ENCODE results near the gene WDR83.
"Not testable (repeated sequence)": the region's sequence is repeated elsewhere in the genome, so short reads cannot be mapped to it uniquely, and the experiment has no call there.

The WDR83 gene

GRCh38 chr19:12692960-12693359 lies 26.4 kb downstream of the WDR83 start:
- no peak overlapping the region for H3K27ac ChIP-seq (ENCODE audit: low read length)
- no peaks in the 10 kb centered on the region for H3K27me3 ChIP-seq (ENCODE audit: control insufficient read depth, insufficient read depth, low read length)
- H3K9me3 ChIP-seq (ENCODE audit: control insufficient read depth, low read depth, low read length) = no peaks in the 10 kb centered on the region
- no peak overlapping the region for H3K4me3 ChIP-seq (ENCODE audit: low read length)
- no peaks in the 10 kb centered on the region for H3K4me1 ChIP-seq (ENCODE audit: control insufficient read depth, low read depth, low read length)
- H3K9ac ChIP-seq (ENCODE audit: low read length) = no peak overlapping the region
- no peaks in the 10 kb centered on the region for H3K36me3 ChIP-seq (ENCODE audit: control insufficient read depth, low read depth, low read length)

GRCh38 chr19:12694641-12695040 lies 28.0 kb downstream of the WDR83 start:
- H3K9ac ChIP-seq (ENCODE audit: low read length) = no peak overlapping the region
- H3K27ac ChIP-seq (ENCODE audit: low read length) = no peak overlapping the region
- H3K36me3 ChIP-seq (ENCODE audit: control insufficient read depth, low read depth, low read length) = peaks cover 1% of the 10 kb centered on the region
- H3K4me1 ChIP-seq (ENCODE audit: control insufficient read depth, low read depth, low read length) = no peaks in the 10 kb centered on the region
- no peak overlapping the region for H3K4me3 ChIP-seq (ENCODE audit: low read length)
- no peaks in the 10 kb centered on the region for H3K9me3 ChIP-seq (ENCODE audit: control insufficient read depth, low read depth, low read length)
- H3K27me3 ChIP-seq (ENCODE audit: control insufficient read depth, insufficient read depth, low read length) = no peaks in the 10 kb centered on the region

GRCh38 chr19:12695096-12695495 lies 28.5 kb downstream of the WDR83 start:
- Histone ChIP-seq H3K9ac (ENCODE audit: low read length) (no peak overlapping the region), H3K9me3 (ENCODE audit: control insufficient read depth, low read depth, low read length) (no peaks in the 10 kb centered on the region), H3K4me1 (ENCODE audit: control insufficient read depth, low read depth, low read length) (no peaks in the 10 kb centered on the region), H3K4me3 (ENCODE audit: low read length) (no peak overlapping the region), H3K27me3 (ENCODE audit: control insufficient read depth, insufficient read depth, low read length) (no peaks in the 10 kb centered on the region), H3K27ac (ENCODE audit: low read length) (no peak overlapping the region), H3K36me3 (ENCODE audit: control insufficient read depth, low read depth, low read length) (peaks cover 6% of the 10 kb centered on the region)

GRCh38 chr19:12695514-12695913 lies 28.9 kb downstream of the WDR83 start:
- peak overlapping the region; percentile 48 for H3K9ac ChIP-seq (ENCODE audit: low read length)
- H3K4me3 ChIP-seq (ENCODE audit: low read length) = peak overlapping the region; percentile 69
- H3K27me3 ChIP-seq (ENCODE audit: control insufficient read depth, insufficient read depth, low read length) = no peaks in the 10 kb centered on the region
- H3K27ac ChIP-seq (ENCODE audit: low read length) = no peak overlapping the region
- no peaks in the 10 kb centered on the region for H3K9me3 ChIP-seq (ENCODE audit: control insufficient read depth, low read depth, low read length)
- no peaks in the 10 kb centered on the region for H3K4me1 ChIP-seq (ENCODE audit: control insufficient read depth, low read depth, low read length)
- H3K36me3 ChIP-seq (ENCODE audit: control insufficient read depth, low read depth, low read length) = peaks cover 8% of the 10 kb centered on the region

- Histone ChIP-seq H3K9ac (ENCODE audit: low read length) (peak overlapping the region; percentile 48), H3K36me3 (ENCODE audit: control insufficient read depth, low read depth, low read length) (peaks cover 12% of the 10 kb centered on the region), H3K27ac (ENCODE audit: low read length) (no peak overlapping the region), H3K4me1 (ENCODE audit: control insufficient read depth, low read depth, low read length) (no peaks in the 10 kb centered on the region), H3K9me3 (ENCODE audit: control insufficient read depth, low read depth, low read length) (no peaks in the 10 kb centered on the region), H3K27me3 (ENCODE audit: control insufficient read depth, insufficient read depth, low read length) (no peaks in the 10 kb centered on the region), H3K4me3 (ENCODE audit: low read length) (peak overlapping the region; percentile 69)
Observed at GRCh38 chr19:12695997-12696365, 29.4 kb downstream of the WDR83 start.

GRCh38 chr19:12696366-12697335 lies 30.0 kb downstream of the WDR83 start, which contains the start of gene FBXW9:
TSS of gene FBXW9 (minus strand) at chr19:12696631. CDS start at chr19:12696581, 50 bp downstream.
- Histone ChIP-seq H3K27me3 (ENCODE audit: control insufficient read depth, insufficient read depth, low read length) (no peaks in the 10 kb centered on the region), H3K36me3 (ENCODE audit: control insufficient read depth, low read depth, low read length) (peaks cover 19% of the 10 kb centered on the region), H3K9me3 (ENCODE audit: control insufficient read depth, low read depth, low read length) (no peaks in the 10 kb centered on the region), H3K4me1 (ENCODE audit: control insufficient read depth, low read depth, low read length) (no peaks in the 10 kb centered on the region), H3K27ac (ENCODE audit: low read length) (peak within 1 kb of the TSS; percentile 13), H3K4me3 (ENCODE audit: low read length) (peak within 1 kb of the TSS; percentile 69), H3K9ac (ENCODE audit: low read length) (peak within 1 kb of the TSS; percentile 48)

- not testable (repeated sequence) for H3K27ac ChIP-seq (ENCODE audit: low read length); H3K9ac ChIP-seq (ENCODE audit: low read length); H3K9me3 ChIP-seq (ENCODE audit: control insufficient read depth, low read depth, low read length); H3K4me1 ChIP-seq (ENCODE audit: control insufficient read depth, low read depth, low read length); H3K27me3 ChIP-seq (ENCODE audit: control insufficient read depth, insufficient read depth, low read length)
- H3K36me3 ChIP-seq (ENCODE audit: control insufficient read depth, low read depth, low read length) = peaks cover 27% of the 10 kb centered on the region
- H3K4me3 ChIP-seq (ENCODE audit: low read length) = peak overlapping the region; percentile 69
Observed at GRCh38 chr19:12697425-12697824, 30.8 kb downstream of the WDR83 start.

GRCh38 chr19:12698138-12698537 lies 31.5 kb downstream of the WDR83 start:
- no peak overlapping the region for H3K27ac ChIP-seq (ENCODE audit: low read length)
- H3K9me3 ChIP-seq (ENCODE audit: control insufficient read depth, low read depth, low read length) = no peaks in the 10 kb centered on the region
- peaks cover 31% of the 10 kb centered on the region for H3K36me3 ChIP-seq (ENCODE audit: control insufficient read depth, low read depth, low read length)
- no peaks in the 10 kb centered on the region for H3K4me1 ChIP-seq (ENCODE audit: control insufficient read depth, low read depth, low read length)
- no peak overlapping the region for H3K4me3 ChIP-seq (ENCODE audit: low read length)
- no peaks in the 10 kb centered on the region for H3K27me3 ChIP-seq (ENCODE audit: control insufficient read depth, insufficient read depth, low read length)
- no peak overlapping the region for H3K9ac ChIP-seq (ENCODE audit: low read length)

GRCh38 chr19:12701596-12702282 lies 35.1 kb downstream of the WDR83 start:
- Histone ChIP-seq H3K27me3 (ENCODE audit: control insufficient read depth, insufficient read depth, low read length) (no peaks in the 10 kb centered on the region), H3K9me3 (ENCODE audit: control insufficient read depth, low read depth, low read length) (no peaks in the 10 kb centered on the region), H3K4me1 (ENCODE audit: control insufficient read depth, low read depth, low read length) (no peaks in the 10 kb centered on the region), H3K4me3 (ENCODE audit: low read length) (no peak overlapping the region), H3K36me3 (ENCODE audit: control insufficient read depth, low read depth, low read length) (peaks cover 60% of the 10 kb centered on the region), H3K27ac (ENCODE audit: low read length) (no peak overlapping the region), H3K9ac (ENCODE audit: low read length) (no peak overlapping the region)

GRCh38 chr19:12703046-12703445 lies 36.4 kb downstream of the WDR83 start:
- Histone ChIP-seq H3K4me1 (ENCODE audit: control insufficient read depth, low read depth, low read length) (no peaks in the 10 kb centered on the region), H3K27ac (ENCODE audit: low read length) (no peak overlapping the region), H3K4me3 (ENCODE audit: low read length) (no peak overlapping the region), H3K9me3 (ENCODE audit: control insufficient read depth, low read depth, low read length) (no peaks in the 10 kb centered on the region), H3K9ac (ENCODE audit: low read length) (no peak overlapping the region), H3K27me3 (ENCODE audit: control insufficient read depth, insufficient read depth, low read length) (no peaks in the 10 kb centered on the region), H3K36me3 (ENCODE audit: control insufficient read depth, low read depth, low read length) (peaks cover 68% of the 10 kb centered on the region)

GRCh38 chr19:12705169-12705568 lies 38.6 kb downstream of the WDR83 start:
- Histone ChIP-seq H3K4me1 (ENCODE audit: control insufficient read depth, low read depth, low read length) (no peaks in the 10 kb centered on the region), H3K27ac (ENCODE audit: low read length) (no peak overlapping the region), H3K9ac (ENCODE audit: low read length) (no peak overlapping the region), H3K4me3 (ENCODE audit: low read length) (no peak overlapping the region), H3K9me3 (ENCODE audit: control insufficient read depth, low read depth, low read length) (no peaks in the 10 kb centered on the region), H3K36me3 (ENCODE audit: control insufficient read depth, low read depth, low read length) (peaks cover 80% of the 10 kb centered on the region), H3K27me3 (ENCODE audit: control insufficient read depth, insufficient read depth, low read length) (no peaks in the 10 kb centered on the region)
